Stimulated activated CD8-positive, alpha-beta memory T cell treated with anti-CD3 and anti-CD28 coated beads, Interleukin-7, amount 100 ng/mL, for 24 hours (primary cell): ENCODE results near the gene SLC17A6.

Source experiments
- DNase-seq: peaks from one replicate; pipeline ENCODE4 v3.0.0-alpha.2; 2020; ENCODE audit warnings: low read depth

SLC17A6 gene

DNA sequence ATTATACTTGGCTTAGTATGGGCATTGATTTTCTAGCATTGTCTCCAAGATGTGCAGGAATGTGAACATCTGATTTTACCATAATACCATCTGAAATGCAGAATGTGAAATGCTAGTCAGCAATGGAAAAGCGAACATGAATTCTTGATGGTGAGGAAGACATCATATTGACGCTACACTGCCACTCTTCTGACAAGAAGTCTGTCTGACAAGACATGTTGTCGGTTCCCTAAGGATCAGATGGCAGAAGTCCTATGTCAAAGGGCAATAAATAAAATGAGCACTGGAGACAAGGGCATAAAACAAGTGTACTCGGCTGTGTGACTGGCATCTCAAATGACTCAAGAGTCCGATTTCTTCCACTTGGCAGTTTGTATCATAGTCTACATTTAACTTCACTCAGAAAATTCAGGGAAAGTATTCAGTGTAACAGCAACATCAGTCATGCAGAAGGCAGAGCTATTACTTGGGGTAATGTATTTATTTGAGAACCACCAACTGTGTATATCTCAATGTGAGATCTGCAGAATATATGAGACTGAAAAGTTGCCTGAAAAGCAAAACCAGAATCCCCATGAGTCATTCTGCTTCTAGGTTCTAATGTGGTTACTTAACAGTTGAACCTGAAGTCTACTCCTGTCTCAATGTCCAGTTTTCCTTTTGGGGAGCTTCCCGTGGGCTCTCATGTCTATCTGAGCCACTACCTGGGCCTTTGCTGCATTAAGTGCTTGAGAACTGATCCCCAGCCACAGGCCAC is 51.5 kb downstream of the SLC17A6 start:
- DNase-seq: no peak

DNA sequence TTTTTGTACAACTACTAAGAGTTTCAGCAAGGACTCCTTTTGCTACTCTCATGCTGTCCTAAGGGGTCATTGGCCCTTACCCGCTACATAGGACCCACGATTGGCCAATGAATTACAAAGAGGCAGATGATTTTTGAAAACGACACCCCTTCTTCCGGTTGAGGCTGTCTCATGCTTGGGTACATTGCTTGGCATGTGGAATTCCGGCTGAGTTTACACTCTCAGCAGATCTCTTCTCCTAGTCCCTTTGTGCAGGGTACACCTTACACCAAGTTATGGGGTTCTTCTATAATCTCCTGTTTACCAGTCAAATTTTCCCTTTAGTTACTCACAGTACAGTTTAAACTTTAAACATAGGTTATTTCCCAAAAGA is 52.1 kb downstream of the SLC17A6 start:
- DNase-seq: no peak

DNA sequence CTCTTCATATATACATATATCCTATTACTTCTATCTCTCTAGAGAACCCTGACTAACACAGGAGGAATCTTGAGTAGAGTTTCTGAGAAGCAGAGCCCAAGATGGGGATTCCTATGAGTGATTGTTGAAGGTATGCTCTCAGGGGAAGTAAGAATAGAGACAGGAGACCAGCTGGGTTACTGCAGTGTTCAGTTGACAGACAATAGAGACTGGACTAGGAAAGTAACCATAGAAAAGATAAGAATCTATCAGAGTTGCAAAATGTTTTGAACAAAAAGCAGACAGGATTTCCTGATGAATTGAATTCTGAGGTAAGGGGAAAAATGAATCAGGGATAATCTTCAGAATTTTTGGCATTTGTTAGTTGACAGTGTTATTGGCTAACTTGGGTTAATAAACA is 54.4 kb downstream of the SLC17A6 start:
- no peak for DNase-seq

DNA sequence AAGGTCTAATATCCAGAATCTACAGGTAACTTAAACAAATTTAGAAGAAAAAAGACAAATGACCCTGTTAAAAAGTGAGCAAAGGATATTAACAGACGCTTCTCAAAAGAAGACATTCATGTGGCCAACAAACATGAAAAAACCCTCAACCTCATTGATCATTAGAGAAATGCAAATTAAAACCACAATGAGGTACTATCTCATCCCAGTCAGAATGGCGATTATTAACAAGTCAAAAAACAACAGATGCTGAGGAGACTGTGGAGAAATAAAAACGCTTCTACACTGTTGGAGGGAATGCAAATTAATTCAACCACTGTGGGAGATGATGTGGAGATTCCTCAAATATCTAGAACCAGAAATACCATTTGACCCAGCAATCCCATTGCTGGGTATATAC is 67.2 kb downstream of the SLC17A6 start:
- no peak for DNase-seq

DNA sequence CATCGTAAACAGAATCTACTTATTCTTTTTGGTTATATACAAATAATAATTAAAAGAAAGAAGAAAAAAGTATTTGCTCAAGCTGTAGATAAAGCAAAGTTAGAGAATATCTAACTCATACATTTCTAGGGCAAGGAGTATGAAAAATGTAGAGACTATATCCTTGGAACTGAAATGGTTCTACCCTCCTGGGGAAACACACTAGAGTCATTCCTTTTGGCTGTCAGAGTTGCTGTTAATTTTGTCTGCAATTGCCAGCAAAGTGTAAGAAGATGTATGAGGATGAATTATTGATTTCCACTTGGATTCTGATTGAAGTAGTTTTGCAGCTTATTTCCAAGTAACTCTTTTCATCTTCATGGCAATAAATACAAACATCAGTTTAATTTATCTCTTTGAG is 69.1 kb downstream of the SLC17A6 start:
- DNase-seq: no peak

DNA sequence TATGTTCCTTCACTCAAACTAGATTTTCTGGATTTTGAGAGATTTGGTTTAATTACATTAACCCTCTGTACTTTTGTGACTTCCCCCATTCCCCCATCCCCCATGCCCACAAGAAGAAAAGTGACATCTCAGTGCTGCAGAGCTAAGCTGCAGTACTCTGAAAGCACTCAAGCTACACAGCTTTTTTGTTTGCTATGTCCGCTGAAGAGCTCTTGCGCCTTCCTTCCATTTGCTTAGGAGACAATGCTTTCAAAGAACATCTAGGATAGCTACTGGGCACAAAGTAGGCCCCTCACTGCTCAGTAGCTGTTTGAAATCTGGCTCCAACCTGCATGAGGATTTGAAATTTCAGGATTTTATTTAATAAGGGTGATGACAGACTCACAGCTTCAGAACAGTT is 69.7 kb downstream of the SLC17A6 start:
- DNase-seq: no peak

DNA sequence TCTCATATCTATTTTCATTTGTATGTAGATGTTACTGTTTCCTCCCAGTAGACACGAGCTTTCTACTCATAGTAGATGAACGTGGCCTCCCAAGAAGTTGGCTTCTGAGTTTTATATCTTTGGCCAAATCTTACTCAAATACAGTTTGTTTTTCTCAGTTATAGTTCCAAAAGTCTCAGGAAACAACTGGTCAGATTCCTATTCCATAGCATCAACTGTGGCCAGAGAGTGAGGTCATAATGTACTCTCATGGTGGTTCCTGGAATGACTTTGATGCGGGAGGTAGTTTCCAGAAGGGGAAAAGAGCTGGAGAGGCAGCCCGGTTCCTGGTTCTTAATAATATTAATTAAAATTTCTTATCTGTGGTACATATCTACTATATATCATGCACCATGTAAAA is 77.3 kb downstream of the SLC17A6 start:
- no peak for DNase-seq

DNA sequence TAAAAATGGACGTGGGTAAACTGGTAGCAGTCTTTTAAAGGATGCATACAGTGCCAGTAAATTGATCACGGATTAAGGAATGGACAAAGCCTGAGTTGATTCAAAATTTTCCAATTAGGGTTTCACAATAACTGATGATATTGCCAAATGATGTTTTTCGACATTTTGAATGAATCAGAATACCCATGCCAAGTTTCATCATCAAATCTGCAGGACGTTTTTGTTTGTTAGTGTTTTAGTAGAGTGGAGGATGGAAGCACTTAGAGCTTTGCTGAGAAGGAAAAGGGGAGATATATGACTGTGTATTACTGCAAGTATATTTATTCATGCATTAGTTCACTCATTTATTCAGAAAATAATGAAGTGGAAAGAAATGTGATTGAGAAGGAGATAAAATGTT is 78.3 kb downstream of the SLC17A6 start:
- no peak for DNase-seq

DNA sequence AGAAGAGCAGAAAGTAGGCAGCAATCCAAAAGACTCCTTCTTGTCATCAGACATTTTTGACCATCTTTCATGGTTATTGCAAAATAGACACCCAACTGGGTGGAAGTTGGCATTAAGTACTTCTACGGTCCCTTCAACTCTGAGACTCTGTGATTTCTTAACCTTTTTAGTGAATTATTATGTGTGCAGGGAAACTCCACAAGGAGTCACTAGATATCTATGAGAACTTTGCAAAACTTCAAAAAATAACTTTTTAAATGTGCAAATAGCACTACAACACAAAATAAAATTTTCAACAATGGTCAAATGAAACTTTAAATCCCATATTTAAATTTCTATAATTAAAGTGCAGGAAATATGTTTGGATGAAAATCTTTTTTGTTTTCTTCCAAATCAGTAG is 88.7 kb downstream of the SLC17A6 start:
- DNase-seq: no peak
